ENCODE results near the gene ANKRD49.

ANKRD49 gene

GRCh38 chr11:94532211-94532610 is 38.4 kb downstream of the ANKRD49 start:
- no peak overlapping the region for H3K4me2 ChIP-seq (ENCODE audit: low read length)
- no peak overlapping the region for H3K9ac ChIP-seq (ENCODE audit: low read depth, low read length)
- no peak overlapping the region for H3K4me3 ChIP-seq (ENCODE audit: low read length)
- no peaks in the 10 kb centered on the region for H3K36me3 ChIP-seq (ENCODE audit: insufficient read depth, low read length)
- peaks cover 3% of the 10 kb centered on the region for H3K27me3 ChIP-seq (ENCODE audit: control insufficient read depth, insufficient read depth, low read length)
- no peaks in the 10 kb centered on the region for H3K9me3 ChIP-seq (replicated peaks; ENCODE audit: low read length)
- peaks cover 26% of the 10 kb centered on the region for H3K4me1 ChIP-seq (ENCODE audit: control insufficient read depth, insufficient read depth, low read length)

- H3K9ac ChIP-seq (ENCODE audit: low read depth, low read length), result no peak overlapping the region
- H3K27me3 ChIP-seq (ENCODE audit: control insufficient read depth, insufficient read depth, low read length), result peaks cover 3% of the 10 kb centered on the region
- H3K9me3 ChIP-seq (replicated peaks; ENCODE audit: low read length), result no peaks in the 10 kb centered on the region
- H3K4me1 ChIP-seq (ENCODE audit: control insufficient read depth, insufficient read depth, low read length), result peaks cover 30% of the 10 kb centered on the region
- no peaks in the 10 kb centered on the region for H3K36me3 ChIP-seq (ENCODE audit: insufficient read depth, low read length)
- no peak overlapping the region for H3K4me3 ChIP-seq (ENCODE audit: low read length)
- H3K4me2 ChIP-seq (ENCODE audit: low read length), result no peak overlapping the region
Observed at GRCh38 chr11:94533206-94533605, 39.4 kb downstream of the ANKRD49 start.

DNA sequence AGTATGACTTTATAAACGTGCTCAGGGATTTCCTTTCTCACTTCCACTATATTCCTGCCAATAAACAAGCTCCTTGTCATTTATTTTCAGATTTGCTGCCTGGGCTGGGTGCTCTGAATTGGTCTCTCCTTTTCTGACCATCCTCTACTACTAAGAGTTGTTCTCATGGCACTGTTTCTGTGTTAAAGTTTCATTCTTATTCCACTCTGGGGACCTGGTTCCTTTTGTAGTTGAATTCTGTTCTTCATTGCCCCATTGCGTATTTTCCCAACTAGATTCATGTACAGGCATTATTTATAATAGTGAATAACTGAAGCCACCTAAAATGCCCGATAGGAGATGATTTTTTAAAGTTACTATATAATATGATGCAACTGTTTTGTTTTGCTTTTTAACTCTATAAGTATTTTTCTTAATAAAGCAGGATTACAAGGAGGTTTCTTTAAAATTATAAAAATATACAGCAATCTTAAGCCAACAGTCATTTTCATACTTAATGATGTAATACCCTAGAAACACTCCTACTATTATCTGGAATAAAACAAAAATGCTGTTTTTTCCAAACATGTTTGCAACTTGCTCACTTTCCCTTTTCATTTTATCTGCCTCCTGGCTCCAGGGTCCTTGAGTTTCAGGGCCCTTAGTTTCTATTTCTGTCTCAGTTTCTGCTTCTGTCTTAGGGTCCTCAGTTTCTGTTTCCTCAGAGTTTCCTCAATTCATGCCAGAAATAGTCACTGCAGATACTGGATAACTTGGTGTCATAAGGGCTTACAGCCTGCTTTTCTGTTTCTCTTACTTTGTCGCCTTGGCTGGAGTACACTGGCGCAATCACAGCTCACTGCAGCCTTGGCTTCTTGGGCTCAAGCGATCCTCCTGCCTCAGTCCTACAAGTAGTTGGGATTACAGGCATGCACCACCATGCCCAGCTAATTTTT is 40.2 kb downstream of the ANKRD49 start:
- Histone ChIP-seq H3K9ac (ENCODE audit: low read depth, low read length) (no peak overlapping the region), H3K36me3 (ENCODE audit: insufficient read depth, low read length) (no peaks in the 10 kb centered on the region), H3K27me3 (ENCODE audit: control insufficient read depth, insufficient read depth, low read length) (peaks cover 3% of the 10 kb centered on the region), H3K9me3 (replicated peaks; ENCODE audit: low read length) (no peaks in the 10 kb centered on the region), H3K4me2 (ENCODE audit: low read length) (no peak overlapping the region), H3K4me3 (ENCODE audit: low read length) (no peak overlapping the region), H3K4me1 (ENCODE audit: control insufficient read depth, insufficient read depth, low read length) (peaks cover 22% of the 10 kb centered on the region)

GRCh38 chr11:94536386-94536785 is 42.6 kb downstream of the ANKRD49 start:
- H3K9ac ChIP-seq (ENCODE audit: low read depth, low read length), result no peak overlapping the region
- no peaks in the 10 kb centered on the region for H3K36me3 ChIP-seq (ENCODE audit: insufficient read depth, low read length)
- H3K4me2 ChIP-seq (ENCODE audit: low read length), result peak overlapping the region; percentile 73
- H3K4me3 ChIP-seq (ENCODE audit: low read length), result no peak overlapping the region
- H3K27me3 ChIP-seq (ENCODE audit: control insufficient read depth, insufficient read depth, low read length), result peaks cover 3% of the 10 kb centered on the region
- H3K9me3 ChIP-seq (replicated peaks; ENCODE audit: low read length), result no peaks in the 10 kb centered on the region
- H3K4me1 ChIP-seq (ENCODE audit: control insufficient read depth, insufficient read depth, low read length), result peaks cover 22% of the 10 kb centered on the region

DNA sequence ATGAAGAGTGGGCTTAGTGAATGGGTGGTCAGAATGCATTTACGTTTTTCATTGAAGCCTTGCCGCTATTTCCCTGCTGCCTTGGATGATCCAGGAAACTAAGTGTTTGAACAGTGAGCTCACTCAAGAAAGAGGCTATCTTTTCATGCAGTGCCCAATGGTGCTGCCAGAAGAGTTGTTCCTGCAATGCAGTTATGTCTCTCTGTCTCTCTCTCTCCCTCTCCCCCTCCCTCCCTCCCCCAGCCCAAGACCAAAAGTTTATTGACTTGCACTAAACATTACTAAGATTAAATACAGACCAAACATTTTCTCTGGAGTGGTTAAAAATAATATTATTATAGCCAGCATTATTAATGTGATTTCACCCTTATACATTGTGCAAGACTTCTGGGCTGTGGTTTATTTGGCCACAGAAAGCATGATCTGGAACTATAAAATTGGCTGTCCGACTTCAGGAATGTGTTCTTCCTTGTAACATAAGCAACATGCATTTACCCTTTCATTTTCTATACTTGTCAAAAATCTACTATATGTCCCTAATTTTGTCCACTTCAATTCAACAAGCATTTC is 43.3 kb downstream of the ANKRD49 start:
- Histone ChIP-seq H3K4me3 (ENCODE audit: low read length) (peak overlapping the region; percentile 18), H3K9ac (ENCODE audit: low read depth, low read length) (no peak overlapping the region), H3K4me1 (ENCODE audit: control insufficient read depth, insufficient read depth, low read length) (peaks cover 22% of the 10 kb centered on the region), H3K36me3 (ENCODE audit: insufficient read depth, low read length) (no peaks in the 10 kb centered on the region), H3K9me3 (replicated peaks; ENCODE audit: low read length) (no peaks in the 10 kb centered on the region), H3K27me3 (ENCODE audit: control insufficient read depth, insufficient read depth, low read length) (peaks cover 3% of the 10 kb centered on the region), H3K4me2 (ENCODE audit: low read length) (peak overlapping the region; percentile 73)

DNA sequence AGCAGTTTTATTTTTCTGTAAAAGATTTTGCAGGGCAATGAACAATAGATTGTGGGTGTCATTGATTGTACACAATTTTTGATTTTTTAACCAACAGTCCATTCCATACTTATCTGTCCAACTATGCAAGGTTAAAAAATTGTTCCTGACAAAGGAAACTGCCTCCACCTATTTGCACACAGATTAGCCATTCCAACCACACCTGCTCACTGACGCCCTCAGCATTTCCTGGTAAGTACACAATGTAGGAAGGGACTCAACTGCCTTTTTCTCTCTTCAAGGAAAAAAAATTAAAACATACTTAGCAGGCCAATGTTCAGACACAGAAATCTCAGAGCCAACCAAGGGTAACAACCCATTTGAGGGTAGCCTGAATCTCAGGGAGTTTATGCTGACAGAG is 45.6 kb downstream of the ANKRD49 start:
- Histone ChIP-seq H3K9me3 (replicated peaks; ENCODE audit: low read length) (no peaks in the 10 kb centered on the region), H3K36me3 (ENCODE audit: insufficient read depth, low read length) (no peaks in the 10 kb centered on the region), H3K4me1 (ENCODE audit: control insufficient read depth, insufficient read depth, low read length) (peaks cover 29% of the 10 kb centered on the region), H3K9ac (ENCODE audit: low read depth, low read length) (no peak overlapping the region), H3K4me2 (ENCODE audit: low read length) (no peak overlapping the region), H3K4me3 (ENCODE audit: low read length) (no peak overlapping the region), H3K27me3 (ENCODE audit: control insufficient read depth, insufficient read depth, low read length) (no peaks in the 10 kb centered on the region)

- peaks cover 41% of the 10 kb centered on the region for H3K4me1 ChIP-seq (ENCODE audit: control insufficient read depth, insufficient read depth, low read length)
- H3K27me3 ChIP-seq (ENCODE audit: control insufficient read depth, insufficient read depth, low read length), result no peaks in the 10 kb centered on the region
- no peaks in the 10 kb centered on the region for H3K9me3 ChIP-seq (replicated peaks; ENCODE audit: low read length)
- peak within 1 kb of the TSS; percentile 85 for H3K4me3 ChIP-seq (ENCODE audit: low read length)
- peak within 1 kb of the TSS; percentile 99 for H3K9ac ChIP-seq (ENCODE audit: low read depth, low read length)
- peak within 1 kb of the TSS; percentile 92 for H3K4me2 ChIP-seq (ENCODE audit: low read length)
- no peaks in the 10 kb centered on the region for H3K36me3 ChIP-seq (ENCODE audit: insufficient read depth, low read length)
Observed at GRCh38 chr11:94543695-94544645, 50.2 kb downstream of the ANKRD49 start, which contains the start of gene FUT4. TSS of gene FUT4 (plus strand) at chr11:94543921. CDS start at chr11:94544134, 213 bp downstream.

GRCh38 chr11:94544646-94545263 is 51.0 kb downstream of the ANKRD49 start:
- no peaks in the 10 kb centered on the region for H3K27me3 ChIP-seq (ENCODE audit: control insufficient read depth, insufficient read depth, low read length)
- peak overlapping the region; percentile 92 for H3K4me2 ChIP-seq (ENCODE audit: low read length)
- no peaks in the 10 kb centered on the region for H3K36me3 ChIP-seq (ENCODE audit: insufficient read depth, low read length)
- peaks cover 41% of the 10 kb centered on the region for H3K4me1 ChIP-seq (ENCODE audit: control insufficient read depth, insufficient read depth, low read length)
- H3K9me3 ChIP-seq (replicated peaks; ENCODE audit: low read length), result no peaks in the 10 kb centered on the region
- peak overlapping the region; percentile 99 for H3K9ac ChIP-seq (ENCODE audit: low read depth, low read length)
- H3K4me3 ChIP-seq (ENCODE audit: low read length), result peak overlapping the region; percentile 85

DNA sequence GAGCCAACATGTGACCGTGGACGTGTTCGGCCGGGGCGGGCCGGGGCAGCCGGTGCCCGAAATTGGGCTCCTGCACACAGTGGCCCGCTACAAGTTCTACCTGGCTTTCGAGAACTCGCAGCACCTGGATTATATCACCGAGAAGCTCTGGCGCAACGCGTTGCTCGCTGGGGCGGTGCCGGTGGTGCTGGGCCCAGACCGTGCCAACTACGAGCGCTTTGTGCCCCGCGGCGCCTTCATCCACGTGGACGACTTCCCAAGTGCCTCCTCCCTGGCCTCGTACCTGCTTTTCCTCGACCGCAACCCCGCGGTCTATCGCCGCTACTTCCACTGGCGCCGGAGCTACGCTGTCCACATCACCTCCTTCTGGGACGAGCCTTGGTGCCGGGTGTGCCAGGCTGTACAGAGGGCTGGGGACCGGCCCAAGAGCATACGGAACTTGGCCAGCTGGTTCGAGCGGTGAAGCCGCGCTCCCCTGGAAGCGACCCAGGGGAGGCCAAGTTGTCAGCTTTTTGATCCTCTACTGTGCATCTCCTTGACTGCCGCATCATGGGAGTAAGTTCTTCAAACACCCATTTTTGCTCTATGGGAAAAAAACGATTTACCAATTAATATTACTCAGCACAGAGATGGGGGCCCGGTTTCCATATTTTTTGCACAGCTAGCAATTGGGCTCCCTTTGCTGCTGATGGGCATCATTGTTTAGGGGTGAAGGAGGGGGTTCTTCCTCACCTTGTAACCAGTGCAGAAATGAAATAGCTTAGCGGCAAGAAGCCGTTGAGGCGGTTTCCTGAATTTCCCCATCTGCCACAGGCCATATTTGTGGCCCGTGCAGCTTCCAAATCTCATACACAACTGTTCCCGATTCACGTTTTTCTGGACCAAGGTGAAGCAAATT is 51.7 kb downstream of the ANKRD49 start:
- H3K36me3 ChIP-seq (ENCODE audit: insufficient read depth, low read length), result no peaks in the 10 kb centered on the region
- H3K9ac ChIP-seq (ENCODE audit: low read depth, low read length), result no peak overlapping the region
- H3K4me2 ChIP-seq (ENCODE audit: low read length), result peak overlapping the region; percentile 92
- peaks cover 41% of the 10 kb centered on the region for H3K4me1 ChIP-seq (ENCODE audit: control insufficient read depth, insufficient read depth, low read length)
- peak overlapping the region; percentile 85 for H3K4me3 ChIP-seq (ENCODE audit: low read length)
- no peaks in the 10 kb centered on the region for H3K27me3 ChIP-seq (ENCODE audit: control insufficient read depth, insufficient read depth, low read length)
- H3K9me3 ChIP-seq (replicated peaks; ENCODE audit: low read length), result no peaks in the 10 kb centered on the region

- peaks cover 41% of the 10 kb centered on the region for H3K4me1 ChIP-seq (ENCODE audit: control insufficient read depth, insufficient read depth, low read length)
- no peak overlapping the region for H3K9ac ChIP-seq (ENCODE audit: low read depth, low read length)
- no peaks in the 10 kb centered on the region for H3K27me3 ChIP-seq (ENCODE audit: control insufficient read depth, insufficient read depth, low read length)
- H3K4me2 ChIP-seq (ENCODE audit: low read length), result peak overlapping the region; percentile 92
- H3K4me3 ChIP-seq (ENCODE audit: low read length), result peak overlapping the region; percentile 85
- H3K9me3 ChIP-seq (replicated peaks; ENCODE audit: low read length), result no peaks in the 10 kb centered on the region
- no peaks in the 10 kb centered on the region for H3K36me3 ChIP-seq (ENCODE audit: insufficient read depth, low read length)
Observed at GRCh38 chr11:94546162-94546470, 52.3 kb downstream of the ANKRD49 start.

All from skeletal muscle satellite cell (primary cell).